ENCODE measurements around the gene TBC1D16.

Gene TBC1D16

DNA sequence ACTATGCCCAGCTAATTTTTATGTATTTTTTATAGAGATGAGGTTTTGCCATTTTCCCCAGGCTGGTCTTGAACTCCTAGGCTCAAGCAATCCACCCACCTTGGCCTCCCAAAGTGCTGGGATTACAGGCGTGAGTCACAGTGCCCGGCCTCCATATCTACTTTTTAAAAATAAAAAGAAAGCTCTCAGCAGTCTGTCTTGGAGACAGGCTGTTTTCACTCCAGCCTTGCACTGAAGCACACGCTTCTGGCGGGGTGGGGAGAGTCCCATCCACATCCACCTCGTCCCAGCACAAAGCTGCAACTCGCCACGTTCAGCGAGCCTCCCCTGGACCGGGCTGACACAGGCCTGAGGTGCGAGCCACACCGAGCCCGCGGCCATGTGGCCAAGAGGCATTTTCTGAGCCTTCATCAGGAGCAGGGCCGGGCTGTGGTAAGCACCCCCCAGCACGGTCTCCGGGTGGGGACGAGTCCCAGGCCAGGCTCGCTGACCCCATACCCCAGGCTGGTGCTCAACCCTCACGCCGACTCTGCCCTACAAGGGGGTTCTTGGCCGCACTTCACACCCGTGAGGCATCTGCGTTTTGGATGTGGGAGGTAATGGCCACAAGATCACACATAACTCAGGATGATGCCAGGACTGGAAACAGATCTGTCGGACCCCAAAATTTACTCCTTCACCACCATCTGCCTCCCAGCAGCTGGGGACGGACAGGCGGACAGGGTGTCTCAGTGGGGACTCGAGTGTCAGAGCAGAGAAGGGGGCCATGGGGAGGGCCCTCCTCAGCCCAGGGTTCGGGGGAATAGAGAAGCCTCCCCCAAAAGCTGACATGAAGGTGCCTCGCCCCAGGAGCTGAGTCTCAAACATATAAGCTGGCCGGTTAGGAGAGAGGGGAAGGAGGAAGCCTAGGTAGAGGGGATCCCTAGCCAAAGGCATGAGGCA lies 28.6 kb downstream of the TBC1D16 start:
- in situ Hi-C loops (cut with HindIII; ENCODE audit: low sequenced_read_pairs): no loop called here

DNA sequence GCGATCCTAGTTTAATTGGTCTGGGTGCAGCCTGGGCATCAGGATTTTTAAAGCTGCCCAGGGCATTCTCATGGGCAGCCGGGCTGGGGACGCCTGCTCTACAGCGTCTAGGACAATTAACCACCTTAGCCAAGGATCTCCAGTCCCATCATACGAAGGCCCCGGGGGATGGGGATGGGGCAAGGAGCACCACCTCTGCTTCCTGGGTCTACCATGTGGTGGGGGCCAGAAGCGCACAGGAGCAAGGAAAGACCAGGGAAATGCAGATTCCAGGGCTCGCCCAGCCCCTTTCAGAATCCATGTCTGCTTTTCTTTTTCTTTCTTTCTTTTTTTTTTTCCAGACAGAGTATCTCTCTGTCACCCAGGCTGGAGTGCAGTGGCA lies 29.3 kb downstream of the TBC1D16 start:
- in situ Hi-C loops (cut with HindIII; ENCODE audit: low sequenced_read_pairs): no loop called here

DNA sequence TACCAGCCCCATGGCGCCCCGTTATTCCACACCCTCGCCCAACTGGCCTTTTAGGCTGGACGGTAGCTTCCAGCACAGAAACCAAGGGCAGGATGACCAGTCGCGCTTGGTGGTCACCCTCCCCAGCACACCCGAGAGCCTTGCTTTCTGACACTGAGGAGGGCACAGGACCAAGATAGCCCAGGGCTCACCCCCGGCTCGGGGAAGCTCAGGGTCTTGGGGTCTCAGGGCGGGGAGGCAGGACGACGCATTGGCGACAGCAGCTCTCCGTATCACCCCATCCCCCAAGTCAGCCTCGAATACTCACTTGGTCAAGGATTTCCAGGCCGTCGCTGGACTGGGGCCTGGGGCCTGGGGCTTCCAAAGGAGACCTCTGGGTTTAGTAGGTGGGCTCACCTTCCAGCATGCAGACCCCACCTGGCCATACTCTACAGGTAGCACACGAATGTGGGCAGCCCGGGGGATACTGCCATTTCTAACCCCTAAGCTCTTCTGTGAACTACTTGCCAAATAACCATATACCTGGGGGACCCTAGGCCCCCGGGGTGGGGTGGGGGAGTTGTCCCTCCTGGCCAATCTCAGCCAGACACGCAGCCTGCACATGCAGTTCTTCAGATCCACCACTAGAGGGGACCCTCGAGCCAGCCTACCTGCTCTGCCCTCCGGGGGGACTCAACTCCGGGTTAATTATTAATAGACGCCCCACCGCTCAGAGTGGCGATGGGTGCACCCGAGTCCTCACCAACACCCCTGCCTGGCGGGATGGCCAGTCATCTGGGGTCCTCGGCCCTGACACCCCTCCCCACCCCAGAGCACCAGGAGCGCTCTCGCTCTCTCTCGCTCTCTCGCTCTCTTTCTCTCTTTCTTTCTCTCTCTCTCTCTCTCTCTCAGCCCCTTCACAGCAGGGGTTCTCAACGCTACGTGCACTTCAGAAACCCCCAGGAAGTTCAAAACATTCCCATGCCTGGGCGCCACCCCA lies 30.0 kb downstream of the TBC1D16 start:
- in situ Hi-C loops (cut with HindIII; ENCODE audit: low sequenced_read_pairs): no loop called here

- in situ Hi-C loops (cut with HindIII; ENCODE audit: low sequenced_read_pairs): no loop called here
Observed at GRCh38 chr17:80003969-80004368, 31.7 kb downstream of the TBC1D16 start.

GRCh38 chr17:80002690-80003490 lies 32.8 kb downstream of the TBC1D16 start:
- in situ Hi-C loops (cut with HindIII; ENCODE audit: low sequenced_read_pairs): no loop called here

- in situ Hi-C loops (cut with HindIII; ENCODE audit: low sequenced_read_pairs): no loop called here
Observed at GRCh38 chr17:80002070-80002641, 33.5 kb downstream of the TBC1D16 start.

DNA sequence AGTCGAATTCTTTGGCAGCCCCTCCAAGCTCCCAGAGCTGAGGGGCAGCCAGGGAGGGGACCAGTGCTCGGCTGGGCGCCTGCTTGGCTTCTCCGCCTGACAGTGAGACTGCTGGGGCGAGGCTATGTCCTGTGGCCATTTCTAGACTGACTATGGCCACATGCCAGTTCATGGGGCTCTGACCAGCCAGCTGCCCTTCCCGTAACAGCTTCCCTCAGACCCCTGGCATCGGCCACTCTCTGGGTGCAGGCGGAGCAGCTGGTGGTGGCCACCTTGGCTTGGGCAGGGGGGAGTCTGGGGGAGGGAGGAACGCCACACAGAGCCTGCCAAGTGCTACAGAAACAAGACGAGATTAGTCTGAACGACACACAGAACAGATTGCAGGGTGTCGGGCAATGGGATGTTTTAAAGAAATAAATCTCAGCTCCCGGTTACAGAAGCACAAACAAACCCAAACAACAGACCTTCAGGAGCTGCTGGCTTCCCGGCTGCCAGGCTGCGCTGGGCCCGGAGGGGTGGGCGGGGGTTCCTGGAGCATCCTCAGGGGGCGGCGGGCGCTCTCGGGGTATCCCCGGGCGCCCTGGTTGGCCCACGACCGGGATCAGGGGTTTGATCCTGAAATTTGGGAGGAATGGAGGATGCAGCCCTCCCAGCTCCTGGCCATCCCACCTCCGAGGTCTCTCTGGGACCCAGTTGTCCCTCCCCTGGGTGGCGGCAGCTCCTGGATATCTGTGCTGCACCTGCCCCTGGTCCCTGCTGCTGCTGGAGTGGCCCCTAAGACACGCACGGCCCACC lies 34.5 kb downstream of the TBC1D16 start:
- in situ Hi-C loops (cut with HindIII; ENCODE audit: low sequenced_read_pairs): no loop called here

- in situ Hi-C loops (cut with HindIII; ENCODE audit: low sequenced_read_pairs): no loop called here
Observed at GRCh38 chr17:80000136-80000535, 35.5 kb downstream of the TBC1D16 start.

- in situ Hi-C loops (cut with HindIII; ENCODE audit: low sequenced_read_pairs): no loop called here
Observed at GRCh38 chr17:79997011-79997660, 38.5 kb downstream of the TBC1D16 start.

- in situ Hi-C loops (cut with HindIII; ENCODE audit: low sequenced_read_pairs): no loop called here
Observed at GRCh38 chr17:79996291-79996690, 39.4 kb downstream of the TBC1D16 start.

DNA sequence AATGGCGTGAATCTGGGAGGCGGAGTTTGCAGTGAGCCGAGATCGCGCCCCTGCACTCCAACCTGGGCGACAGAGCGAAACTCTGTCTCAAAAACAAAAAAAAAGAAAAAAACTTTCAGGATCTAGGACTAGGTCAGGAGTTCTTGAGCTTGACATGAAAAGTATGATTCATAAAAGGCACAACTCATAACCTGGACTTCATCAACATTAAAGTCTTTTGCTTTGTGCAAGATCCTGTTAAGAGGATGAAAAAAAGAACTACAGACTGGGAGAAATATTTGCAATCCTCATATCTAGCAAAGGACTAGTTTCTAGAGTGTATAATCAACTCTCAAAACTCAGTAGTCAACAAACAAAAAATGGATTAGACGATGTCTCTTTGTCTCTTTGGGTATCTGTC lies 40.0 kb downstream of the TBC1D16 start:
- in situ Hi-C loops (cut with HindIII; ENCODE audit: low sequenced_read_pairs): no loop called here

- in situ Hi-C loops (cut with HindIII; ENCODE audit: low sequenced_read_pairs): loop anchor here (5.0 kb wide), 1 partner anchor 197 kb away; the partner anchor contains the start of gene CBX8
Observed at GRCh38 chr17:79994602-79995001, 41.1 kb downstream of the TBC1D16 start.

DNA sequence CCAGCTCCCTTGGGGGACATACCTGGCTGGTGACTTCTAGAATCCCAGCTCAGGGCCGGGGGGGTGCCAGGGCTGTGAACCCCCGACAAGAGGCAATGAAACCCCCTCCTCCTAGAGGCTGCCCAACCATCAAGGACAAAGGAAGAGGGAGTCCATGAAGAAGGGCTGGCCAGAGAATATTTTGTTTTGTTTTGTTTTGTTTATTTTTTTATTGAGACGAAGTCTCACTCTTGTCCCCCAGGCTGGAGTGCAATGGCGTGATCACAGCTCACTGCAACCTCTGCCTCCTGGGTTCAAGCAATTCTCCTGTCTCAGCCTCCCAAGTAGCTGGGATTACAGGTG lies 41.5 kb downstream of the TBC1D16 start:
- in situ Hi-C loops (cut with HindIII; ENCODE audit: low sequenced_read_pairs): loop anchor here (5.0 kb wide), 1 partner anchor 197 kb away; the partner anchor contains the start of gene CBX8

DNA sequence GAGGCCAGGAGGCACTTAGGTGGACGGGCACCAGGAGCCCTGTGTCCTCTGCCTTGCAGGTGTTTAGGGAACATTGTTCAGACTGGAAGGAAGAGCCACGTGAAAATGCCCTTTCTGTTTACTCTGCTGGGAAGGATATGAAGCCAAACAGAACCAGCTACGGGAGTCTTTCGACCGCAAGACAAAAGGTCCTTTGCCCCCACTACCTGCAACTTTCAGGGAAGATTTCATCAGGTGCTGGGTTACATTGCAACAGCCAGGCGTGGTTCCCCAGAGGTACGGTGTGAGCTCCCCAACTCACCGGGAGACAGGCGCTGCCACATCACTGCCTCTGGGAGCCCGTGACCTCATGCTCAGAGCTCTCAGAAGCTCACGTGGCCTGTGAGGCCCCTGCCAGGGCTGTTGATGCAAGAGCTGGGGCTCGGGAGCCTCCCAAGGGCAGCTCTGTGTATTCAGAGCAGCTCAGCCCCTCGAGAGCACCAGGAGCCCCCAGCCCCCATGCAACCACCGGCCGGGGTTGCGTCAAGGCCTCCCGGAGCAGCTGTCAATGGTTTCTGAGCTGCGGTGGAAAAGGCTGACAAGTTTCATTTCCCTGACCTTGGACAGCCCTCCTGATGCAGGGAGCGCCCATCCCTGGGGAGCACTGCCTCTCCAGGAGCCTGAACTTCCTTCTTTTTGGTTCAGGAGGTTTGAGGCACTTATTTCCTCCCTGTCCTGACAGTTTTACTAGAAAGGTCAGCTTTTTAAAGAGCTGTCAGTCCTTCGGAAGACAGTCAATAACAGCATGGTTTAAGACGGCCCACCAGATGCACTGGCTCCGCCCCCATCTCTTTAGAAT lies 42.1 kb downstream of the TBC1D16 start:
- in situ Hi-C loops (cut with HindIII; ENCODE audit: low sequenced_read_pairs): loop anchor here (5.0 kb wide), 1 partner anchor 196 kb away; the partner anchor contains the start of gene CBX8

- in situ Hi-C loops (cut with HindIII; ENCODE audit: low sequenced_read_pairs): loop anchor here (5.0 kb wide), 1 partner anchor 196 kb away; the partner anchor contains the start of gene CBX8
Observed at GRCh38 chr17:79992649-79993389, 42.9 kb downstream of the TBC1D16 start.

GRCh38 chr17:79991924-79992648 lies 43.6 kb downstream of the TBC1D16 start:
- in situ Hi-C loops (cut with HindIII; ENCODE audit: low sequenced_read_pairs): loop anchor here (5.0 kb wide), 1 partner anchor 195 kb away; the partner anchor contains the start of gene CBX8
